Duodenal mucosa (tissue), 2 donors: ENCODE results near the gene KIF2A.

Experiments used
- H3K27ac ChIP-seq: one replicate; pipeline ENCODE4 v1.7.0; 2013; ENCODE audit warnings: low read depth, low read length
- H3K27me3 ChIP-seq, 2 donors: one replicate each; pipeline ENCODE4 v1.7.0; 2013; ENCODE audit warnings: low read length in 2 of 2, control low read depth in 1 of 2; ENCODE audit not compliant: insufficient read depth in 2 of 2, control insufficient read depth in 1 of 2
- H3K36me3 ChIP-seq, 2 donors: one replicate each; pipeline ENCODE4 v1.7.0; 2013; ENCODE audit warnings: low read length in 2 of 2, control low read depth in 1 of 2; ENCODE audit not compliant: insufficient read depth in 2 of 2, control insufficient read depth in 1 of 2
- H3K4me1 ChIP-seq, 2 donors: one replicate each; pipeline ENCODE4 v1.7.0; 2013; ENCODE audit warnings: low read length in 2 of 2, control low read depth in 1 of 2; ENCODE audit not compliant: insufficient read depth in 2 of 2, control insufficient read depth in 1 of 2
- H3K4me3 ChIP-seq, 2 donors: one replicate each; pipeline ENCODE4 v1.7.0; 2013; ENCODE audit warnings: low read length in 2 of 2, low read depth in 1 of 2
- H3K9ac ChIP-seq, 2 donors: one replicate each; pipeline ENCODE4 v1.7.0; 2013; ENCODE audit warnings: low read length in 2 of 2, low read depth in 1 of 2
- H3K9me3 ChIP-seq, 2 donors: one replicate each; pipeline ENCODE4 v1.7.0; 2013; ENCODE audit warnings: low read length in 2 of 2, control low read depth in 1 of 2; ENCODE audit not compliant: control insufficient read depth in 1 of 2

The KIF2A gene

GRCh38 chr5:62369039-62369438 lies 63.0 kb downstream of the KIF2A start:
- no peak overlapping the region for H3K4me3 ChIP-seq
- no peaks in the 10 kb centered on the region for H3K27me3 ChIP-seq
- H3K9me3 ChIP-seq = no peaks in the 10 kb centered on the region
- H3K27ac ChIP-seq = no peak overlapping the region
- peaks cover 15 to 26% of the 10 kb centered on the region in 2 donors for H3K36me3 ChIP-seq
- no peaks in the 10 kb centered on the region for H3K4me1 ChIP-seq
- no peak overlapping the region for H3K9ac ChIP-seq

GRCh38 chr5:62371409-62371808 lies 65.4 kb downstream of the KIF2A start:
- Histone ChIP-seq H3K4me1 (no peaks in the 10 kb centered on the region), H3K27ac (no peak overlapping the region), H3K36me3 (peaks cover 8 to 22% of the 10 kb centered on the region in 2 donors), H3K9me3 (no peaks in the 10 kb centered on the region), H3K4me3 (no peak overlapping the region), H3K9ac (no peak overlapping the region), H3K27me3 (no peaks in the 10 kb centered on the region)

DNA sequence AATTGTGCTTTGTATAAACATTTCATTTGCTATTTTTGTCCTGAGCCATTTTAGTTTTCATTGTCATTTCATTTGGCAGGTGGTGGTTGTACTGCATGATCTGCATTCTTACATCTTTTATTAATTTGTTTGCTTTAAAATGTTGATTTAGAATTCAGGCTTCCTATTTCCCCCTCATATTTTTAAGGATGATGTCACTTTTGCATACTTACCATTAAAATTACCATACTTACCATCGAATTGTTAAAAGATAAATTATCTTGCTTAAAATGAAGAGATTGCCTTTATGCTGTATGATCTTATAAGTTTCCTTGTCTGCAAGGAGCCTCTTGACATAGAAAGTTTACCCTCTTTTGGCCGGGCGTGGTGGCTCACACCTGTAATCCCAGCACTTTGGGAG lies 66.6 kb downstream of the KIF2A start:
- no peak overlapping the region for H3K27ac ChIP-seq
- peaks cover 8 to 26% of the 10 kb centered on the region in 2 donors for H3K36me3 ChIP-seq
- no peaks in the 10 kb centered on the region for H3K4me1 ChIP-seq
- H3K4me3 ChIP-seq = no peak overlapping the region
- no peak overlapping the region for H3K9ac ChIP-seq
- no peaks in the 10 kb centered on the region for H3K9me3 ChIP-seq
- H3K27me3 ChIP-seq = no peaks in the 10 kb centered on the region

DNA sequence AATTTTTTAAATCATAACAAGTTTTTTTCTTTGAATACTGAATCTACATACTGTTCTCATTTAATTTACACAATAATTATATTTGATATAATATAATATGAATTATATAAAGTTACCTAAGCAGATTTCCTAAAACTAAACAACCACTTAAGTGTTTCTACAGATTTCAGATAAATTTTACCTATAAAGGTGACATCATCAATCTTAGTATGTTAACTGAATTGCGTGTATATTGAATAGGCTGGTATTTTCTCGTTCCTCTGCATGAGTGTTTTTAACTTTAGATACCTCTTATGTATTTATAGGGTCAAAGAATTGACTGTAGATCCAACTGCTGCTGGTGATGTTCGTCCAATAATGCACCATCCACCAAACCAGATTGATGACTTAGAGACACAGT lies 67.4 kb downstream of the KIF2A start:
- Histone ChIP-seq H3K27me3 (no peaks in the 10 kb centered on the region), H3K9ac (no peak overlapping the region), H3K9me3 (no peaks in the 10 kb centered on the region), H3K4me3 (no peak overlapping the region), H3K27ac (no peak overlapping the region), H3K4me1 (no peaks in the 10 kb centered on the region), H3K36me3 (peaks cover 16 to 32% of the 10 kb centered on the region in 2 donors)

DNA sequence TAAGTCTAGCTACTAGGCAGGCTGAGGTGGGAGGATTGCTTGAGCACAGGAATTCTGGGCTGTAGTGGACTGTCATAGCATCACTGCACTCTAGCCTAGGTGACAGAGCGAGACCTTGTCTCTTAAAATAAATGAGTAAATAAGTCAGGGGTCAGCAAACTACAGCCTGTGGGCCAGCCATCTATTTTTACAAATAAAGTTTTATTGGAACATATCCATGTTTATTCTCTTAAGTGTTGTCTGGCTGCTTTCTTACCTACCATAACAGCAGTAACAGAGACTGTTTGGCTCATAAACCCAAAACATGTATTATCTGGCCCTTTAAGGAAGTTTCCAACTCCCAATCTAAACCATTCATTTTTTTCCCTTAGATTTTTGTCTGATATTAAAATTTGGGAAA lies 68.1 kb downstream of the KIF2A start:
- Histone ChIP-seq H3K27me3 (no peaks in the 10 kb centered on the region), H3K27ac (no peak overlapping the region), H3K9ac (no peak overlapping the region), H3K36me3 (peaks cover 18 to 37% of the 10 kb centered on the region in 2 donors), H3K4me1 (no peaks in the 10 kb centered on the region), H3K4me3 (no peak overlapping the region), H3K9me3 (no peaks in the 10 kb centered on the region)

- Histone ChIP-seq H3K36me3 (peaks cover 18 to 48% of the 10 kb centered on the region in 2 donors), H3K4me1 (no peaks in the 10 kb centered on the region), H3K27ac (no peak overlapping the region), H3K27me3 (no peaks in the 10 kb centered on the region), H3K9me3 (no peaks in the 10 kb centered on the region), H3K9ac (no peak overlapping the region), H3K4me3 (no peak overlapping the region)
Observed at GRCh38 chr5:62375627-62376026, 69.6 kb downstream of the KIF2A start.

- Histone ChIP-seq H3K4me1 (no peaks in the 10 kb centered on the region), H3K4me3 (no peak overlapping the region), H3K27me3 (no peaks in the 10 kb centered on the region), H3K36me3 (peaks cover 18 to 52% of the 10 kb centered on the region in 2 donors), H3K27ac (no peak overlapping the region), H3K9me3 (no peaks in the 10 kb centered on the region), H3K9ac (no peak overlapping the region)
Observed at GRCh38 chr5:62376064-62376463, 70.1 kb downstream of the KIF2A start.

DNA sequence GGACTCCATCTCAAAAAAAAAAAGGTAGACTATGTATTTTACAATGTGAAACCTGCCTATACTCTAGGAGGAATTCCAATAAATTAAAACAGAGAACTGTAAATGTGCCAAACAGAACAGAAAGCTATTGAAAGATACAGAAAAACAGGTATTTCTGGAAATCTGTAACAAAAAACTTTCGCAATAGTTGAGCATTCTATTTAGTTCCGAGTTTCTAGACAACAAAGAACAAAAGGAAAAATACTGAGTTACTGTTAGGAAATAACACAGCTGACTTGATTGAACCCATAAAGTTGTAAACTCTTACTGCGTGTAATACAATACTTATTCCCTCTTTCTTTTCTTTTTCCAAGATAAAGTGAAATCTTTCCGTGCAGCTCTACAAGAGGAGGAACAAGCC lies 79.1 kb downstream of the KIF2A start:
- peaks cover 20 to 63% of the 10 kb centered on the region in 2 donors for H3K36me3 ChIP-seq
- no peaks in the 10 kb centered on the region for H3K27me3 ChIP-seq
- H3K9me3 ChIP-seq = no peaks in the 10 kb centered on the region
- H3K4me3 ChIP-seq = no peak overlapping the region
- H3K9ac ChIP-seq = no peak overlapping the region
- H3K4me1 ChIP-seq = no peaks in the 10 kb centered on the region
- H3K27ac ChIP-seq = no peak overlapping the region

- Histone ChIP-seq H3K27ac (no peak overlapping the region), H3K36me3 (peaks cover 20 to 56% of the 10 kb centered on the region in 2 donors), H3K9ac (no peak overlapping the region)
Observed at GRCh38 chr5:62385816-62386400, 79.9 kb downstream of the KIF2A start.

DNA sequence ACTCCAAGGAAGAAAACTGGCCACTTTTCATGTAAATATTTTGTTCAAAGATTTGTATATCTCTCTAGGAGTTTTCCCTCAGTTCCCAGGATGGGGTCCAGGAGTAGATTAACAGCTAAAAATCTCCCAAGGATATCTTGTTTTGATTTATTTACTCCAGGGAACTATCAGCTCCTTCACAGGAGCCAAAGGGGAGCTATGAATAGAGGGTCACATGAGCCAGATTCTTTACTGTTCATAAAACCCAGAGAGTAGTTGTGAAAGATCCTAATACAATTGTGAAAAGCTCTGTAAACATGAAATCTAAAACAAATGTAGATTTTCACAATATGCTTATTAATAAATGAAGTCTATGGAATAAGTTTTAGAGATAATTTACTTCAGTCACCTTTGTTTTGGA lies 80.8 kb downstream of the KIF2A start:
- Histone ChIP-seq H3K4me1 (no peaks in the 10 kb centered on the region), H3K9ac (no peak overlapping the region), H3K27ac (no peak overlapping the region), H3K9me3 (no peaks in the 10 kb centered on the region), H3K4me3 (no peak overlapping the region), H3K27me3 (no peaks in the 10 kb centered on the region), H3K36me3 (peaks cover 20 to 52% of the 10 kb centered on the region in 2 donors)

More at GRCh38 chr5:62385816-62386400, 79.9 kb downstream of the KIF2A start:
- Histone ChIP-seq H3K4me1 (no peaks in the 10 kb centered on the region), H3K27me3 (no peaks in the 10 kb centered on the region), H3K9me3 (no peaks in the 10 kb centered on the region), H3K4me3 (no peak overlapping the region)
